Myocyte (in vitro differentiated cells): ENCODE results near the gene PLXNA2. TPM values are rescaled to one million over a fixed set of nuclear protein-coding genes. Genes with fewer than 3 reads are reported as not detected.

ENCODE experiments used
- DNase-seq: peaks from one replicate; pipeline ENCODE4 v3.0.0-alpha.2; 2012; ENCODE audit warnings: low read depth
- total RNA-seq: library from RNA; depleted of rRNA; stranded (reverse); fragments of >200 nt; gene quantifications from 2 replicates; pipeline ENCODE4 v1.2.3, GENCODE V29; 2014

Gene PLXNA2
- total RNA-seq, 1 donor from 2014 or later = 8.6 TPM

DNA sequence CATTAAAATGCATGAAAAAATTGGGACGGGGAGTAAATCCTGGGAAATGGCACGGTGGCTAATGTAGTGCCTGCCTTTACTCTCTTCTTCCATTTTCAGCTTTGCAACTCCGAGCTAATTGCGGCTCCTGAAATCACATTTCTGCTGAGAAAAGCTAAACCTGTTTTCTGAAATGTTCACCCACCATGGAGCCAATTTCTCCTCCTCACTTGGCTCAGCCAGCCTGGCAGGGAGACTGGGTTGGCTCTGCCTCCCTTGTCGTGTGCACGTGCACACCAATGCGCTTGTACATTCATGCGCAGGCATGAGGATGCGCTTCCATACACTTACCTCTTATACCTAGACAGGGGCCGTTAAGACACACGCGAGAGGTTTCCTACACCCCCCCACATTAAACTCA, 165.4 kb downstream of the PLXNA2 start:
- DNase-seq = no peak

DNA sequence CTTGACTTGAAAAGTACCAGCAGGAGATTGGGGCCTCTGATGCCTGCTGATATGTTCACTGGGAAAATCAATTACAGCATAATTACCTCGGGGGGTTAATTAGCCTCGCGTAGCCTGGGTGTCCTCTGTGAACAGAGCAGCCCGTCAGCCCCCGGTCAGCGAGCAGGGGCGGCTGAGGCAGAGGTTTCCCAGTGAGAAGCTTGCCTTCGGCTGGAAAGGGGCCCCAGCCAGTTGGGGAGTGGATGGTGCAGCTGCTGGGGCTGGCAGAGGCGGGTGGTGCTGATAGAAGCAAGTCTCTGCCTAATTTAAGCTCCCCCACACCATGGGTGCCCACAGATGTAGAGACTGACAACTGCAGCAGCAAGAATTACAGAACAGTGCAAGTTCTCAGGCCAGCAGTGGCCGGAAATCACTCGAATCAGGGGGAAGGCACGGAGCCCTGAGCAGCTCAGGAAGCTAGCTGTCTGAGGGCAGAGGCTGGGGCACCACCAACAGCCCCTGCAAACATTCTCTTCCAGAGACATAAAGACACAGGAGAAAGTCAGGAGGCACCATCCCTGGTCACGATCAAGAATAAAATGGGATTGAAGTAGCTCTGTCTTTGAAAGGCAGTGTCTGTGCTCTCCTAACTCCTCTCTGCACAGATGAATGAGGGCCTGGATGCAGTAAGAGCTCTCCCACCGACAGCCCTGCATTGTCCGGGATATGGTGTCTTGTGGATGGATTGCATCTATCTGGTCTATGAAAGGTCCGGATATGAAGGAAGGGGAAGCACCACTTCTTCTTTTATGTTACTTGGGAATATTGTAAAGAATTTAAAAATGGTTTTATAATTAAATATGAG, 166.7 kb downstream of the PLXNA2 start:
- peak; percentile 69 for DNase-seq

DNA sequence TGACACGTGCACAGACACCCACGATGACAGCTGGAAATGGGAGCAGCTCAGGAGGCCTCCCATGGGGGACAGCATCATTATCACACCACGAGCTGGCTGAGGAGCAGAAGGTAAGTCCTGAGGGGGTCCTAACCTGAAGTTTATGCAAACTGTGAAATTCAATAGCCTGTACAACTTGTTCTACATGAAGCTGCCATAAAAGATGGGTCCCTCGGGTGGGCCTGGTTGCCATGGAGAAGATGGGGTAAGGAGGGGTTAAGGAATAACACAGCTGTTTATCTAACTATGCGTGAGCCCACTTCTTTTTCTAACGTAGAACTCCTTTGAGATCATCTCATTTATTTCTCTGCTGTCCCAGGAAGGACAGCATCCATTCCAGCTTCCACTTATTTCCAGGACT, 169.8 kb downstream of the PLXNA2 start:
- DNase-seq = peak; percentile 15

DNA sequence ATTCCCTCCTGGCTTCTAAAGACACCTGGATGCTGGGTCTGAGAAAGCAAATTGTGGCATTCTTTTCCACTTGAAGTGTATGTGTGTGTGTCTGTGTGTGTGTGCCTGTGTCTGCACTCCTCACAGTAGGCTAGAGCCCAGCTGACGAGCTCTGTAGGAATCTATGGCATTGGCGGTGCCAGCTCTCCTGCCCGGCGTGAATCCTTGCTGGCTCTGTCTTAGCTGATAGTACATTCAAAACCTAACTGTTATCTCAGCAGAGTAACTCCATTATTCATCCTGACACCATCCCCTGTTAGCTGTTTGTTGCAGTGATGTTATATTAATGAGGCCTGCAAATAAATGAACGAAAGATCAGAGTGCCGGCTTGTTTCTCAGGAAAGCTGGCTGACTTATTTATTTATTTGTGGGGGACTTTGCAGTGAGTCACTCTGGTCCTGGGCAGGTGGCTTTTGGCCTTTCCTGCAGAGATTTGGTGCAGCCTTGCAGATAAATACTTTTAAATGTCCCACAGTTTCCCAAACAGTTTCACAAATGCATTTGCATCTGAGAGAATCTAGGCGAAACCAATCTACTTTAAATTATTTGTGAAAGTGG, 172.7 kb downstream of the PLXNA2 start:
- no peak for DNase-seq

DNA sequence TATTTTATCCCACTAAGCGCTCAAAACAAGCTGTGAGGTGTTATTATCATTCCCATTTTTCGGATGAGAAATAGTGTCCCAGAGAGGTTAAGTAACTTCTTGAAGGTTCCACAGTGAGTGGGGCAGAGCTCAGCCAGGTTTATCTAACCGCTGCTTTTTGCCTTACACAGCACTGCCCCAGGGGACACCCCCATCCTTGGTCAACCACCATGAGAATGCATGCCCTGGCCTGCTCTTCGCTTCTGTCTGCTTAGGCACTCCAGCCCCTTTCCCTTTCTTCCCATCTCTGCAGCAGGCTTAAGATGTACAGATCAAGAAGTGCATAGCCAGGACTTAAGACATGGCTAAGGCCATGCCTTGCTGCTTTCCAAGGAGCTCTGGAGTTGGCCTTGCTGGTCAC, 174.3 kb downstream of the PLXNA2 start:
- DNase-seq = no peak

DNA sequence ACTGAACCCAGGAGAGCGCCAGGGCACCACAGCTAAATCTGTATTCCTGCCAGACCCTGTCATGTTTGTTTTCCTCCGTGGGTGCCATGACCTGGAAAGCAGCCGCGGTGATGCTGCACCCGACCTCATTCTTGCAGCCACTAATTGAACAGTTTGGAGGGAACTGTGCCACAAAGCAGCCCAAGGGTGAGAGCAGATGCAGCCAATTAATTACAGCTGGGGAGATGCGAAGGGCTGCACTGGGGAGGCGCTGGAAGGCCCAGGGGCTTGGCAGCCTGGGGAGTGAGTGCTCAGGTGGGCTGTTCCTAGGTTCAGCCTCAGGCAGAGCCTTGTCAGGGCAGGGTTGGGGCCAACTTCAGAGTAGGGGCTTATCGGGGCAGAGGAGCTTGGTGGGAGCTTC, 174.9 kb downstream of the PLXNA2 start:
- DNase-seq = peak; percentile 47

DNA sequence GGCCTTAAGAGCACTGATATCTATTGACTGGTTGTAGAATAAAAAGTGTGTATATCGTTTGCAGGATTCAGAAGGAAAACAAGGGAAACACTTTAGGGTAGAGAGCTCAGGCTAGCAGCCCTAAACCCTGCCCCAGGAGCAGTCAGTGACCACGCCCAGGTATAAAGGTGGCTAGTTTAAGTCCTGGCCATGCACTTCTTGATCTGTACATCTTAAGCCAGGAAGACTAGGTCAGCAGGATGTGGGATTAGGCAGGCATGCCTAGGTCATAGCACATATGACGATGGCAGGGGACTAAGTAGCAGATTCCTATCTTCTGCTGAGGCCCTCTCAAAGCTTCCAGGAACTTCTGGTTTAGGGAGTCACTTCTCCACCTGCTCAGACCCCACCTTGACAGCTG, 175.3 kb downstream of the PLXNA2 start:
- DNase-seq = no peak

DNA sequence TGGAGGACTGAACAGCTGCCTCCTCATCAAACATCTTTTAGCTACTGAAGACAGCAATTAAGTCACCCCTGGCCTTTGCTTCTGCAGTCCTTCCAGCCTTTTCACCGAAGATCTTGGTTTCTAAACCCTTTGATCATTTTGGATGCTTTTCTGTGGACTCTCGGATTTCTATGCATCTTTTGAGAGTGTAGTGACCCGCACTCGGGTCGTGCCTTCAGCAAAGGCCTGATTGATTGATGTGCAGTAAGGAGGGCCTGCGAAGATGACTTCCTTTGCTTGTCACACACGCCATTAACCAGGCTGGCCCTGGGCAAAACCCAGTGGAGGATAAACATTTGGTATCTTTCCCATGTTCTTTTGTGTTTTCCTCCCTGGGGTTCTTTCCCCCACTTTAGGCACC, 175.8 kb downstream of the PLXNA2 start:
- DNase-seq = no peak

DNA sequence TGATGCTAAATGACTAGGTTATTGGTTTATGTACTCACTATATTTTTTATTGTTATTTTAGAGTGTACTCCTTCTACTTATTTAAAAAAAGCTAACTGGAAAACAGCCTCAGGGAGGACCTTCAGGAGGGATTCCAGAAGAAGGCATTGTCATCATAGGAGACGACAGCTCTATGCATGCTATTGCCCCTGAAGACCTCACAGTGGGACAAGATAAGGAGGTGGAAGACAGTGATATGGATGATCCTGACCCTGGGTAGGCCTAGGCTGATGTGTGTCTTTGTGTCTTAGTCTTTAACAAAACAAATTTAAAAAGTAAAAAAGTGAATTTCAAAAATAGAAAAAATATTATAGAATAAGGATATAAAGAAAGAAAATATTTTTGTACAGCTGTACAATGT, 177.6 kb downstream of the PLXNA2 start:
- no peak for DNase-seq

DNA sequence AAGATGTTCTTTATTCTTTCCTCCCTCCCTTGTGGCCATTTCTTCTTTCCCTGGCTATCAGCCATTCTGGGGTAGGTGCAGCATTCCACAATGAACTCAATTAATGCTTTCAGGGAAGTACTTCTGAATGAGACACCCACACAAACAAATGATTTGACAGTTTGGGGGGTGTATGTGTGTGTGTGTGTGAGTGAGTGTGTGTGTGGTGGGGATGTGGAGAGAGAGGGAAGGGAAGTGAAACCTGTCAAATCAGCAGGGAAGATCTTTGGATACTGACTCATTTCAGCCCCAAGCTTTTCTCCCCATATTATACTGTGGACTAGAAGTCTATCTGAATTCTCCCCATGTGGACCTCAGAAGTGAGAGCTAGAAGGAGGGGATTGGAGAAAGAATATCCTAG, 178.3 kb downstream of the PLXNA2 start:
- no peak for DNase-seq

DNA sequence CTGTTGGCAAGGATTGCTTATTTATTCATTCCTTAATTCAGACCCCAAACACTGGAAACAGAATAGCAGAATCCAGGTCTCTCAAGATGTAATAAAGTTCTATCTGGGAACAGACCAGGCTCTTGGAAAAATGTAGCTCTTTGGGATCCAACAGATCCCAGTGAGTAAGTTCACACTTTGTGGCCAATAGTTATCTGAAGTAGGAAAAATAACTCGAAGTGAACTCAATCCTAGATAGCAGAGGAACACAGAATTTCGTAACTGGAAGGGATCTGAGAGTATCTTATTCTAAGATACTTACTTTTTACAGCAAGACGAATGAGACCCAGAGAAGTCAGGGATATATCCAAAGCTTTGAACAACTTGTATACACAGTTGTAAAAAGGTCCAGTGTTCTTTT, 182.6 kb downstream of the PLXNA2 start:
- DNase-seq = no peak

DNA sequence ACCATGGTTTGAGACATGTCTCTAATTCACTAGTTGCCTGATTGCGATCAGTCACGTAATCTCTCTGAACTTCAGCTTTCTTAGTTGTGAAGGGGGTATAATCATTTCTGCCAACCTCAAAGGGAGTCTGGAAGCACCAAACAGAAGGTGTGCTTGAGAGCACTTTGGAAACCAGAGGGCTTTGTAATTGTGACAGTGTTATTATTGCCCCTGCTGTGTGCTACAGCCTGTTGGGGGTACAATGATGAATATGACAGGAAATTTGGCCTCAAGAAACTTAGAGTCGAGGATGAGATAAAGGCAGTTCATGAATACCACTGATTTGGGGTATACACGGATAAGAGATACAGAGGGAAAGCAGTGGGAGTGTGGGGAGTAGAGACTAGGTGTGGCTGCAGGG, 183.1 kb downstream of the PLXNA2 start:
- DNase-seq = no peak

DNA sequence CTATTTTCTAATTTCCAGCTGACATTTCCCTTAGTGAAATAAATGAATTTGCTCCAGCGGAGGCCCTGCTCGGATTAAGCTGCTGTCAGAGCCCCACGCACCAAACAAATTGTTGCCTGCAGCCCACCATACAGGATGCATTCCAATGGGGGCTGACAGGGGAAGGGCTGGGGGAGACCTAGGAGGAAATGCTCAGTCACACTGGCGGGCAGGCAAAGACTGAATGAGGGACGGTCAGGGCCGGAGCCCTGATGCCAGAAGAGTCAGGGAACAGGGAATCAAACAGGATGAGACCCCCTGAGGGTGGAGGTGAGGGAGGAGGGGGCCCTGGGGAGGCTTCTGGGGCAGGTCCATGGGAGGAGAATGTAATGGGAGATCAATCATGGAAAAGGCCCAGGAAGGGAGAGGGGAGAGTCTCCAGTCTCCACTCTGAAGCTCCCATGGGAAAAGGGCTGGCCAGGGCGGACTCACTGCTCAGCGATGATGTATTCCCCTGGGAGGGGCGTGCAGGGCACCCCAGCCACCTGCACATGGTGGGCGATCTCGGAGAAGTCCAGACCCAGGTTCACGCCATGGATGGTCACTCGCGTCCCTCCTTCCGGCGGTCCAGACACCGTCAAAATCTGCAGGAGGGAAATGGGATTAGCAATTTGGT, 183.8 kb downstream of the PLXNA2 start:
- DNase-seq = no peak

DNA sequence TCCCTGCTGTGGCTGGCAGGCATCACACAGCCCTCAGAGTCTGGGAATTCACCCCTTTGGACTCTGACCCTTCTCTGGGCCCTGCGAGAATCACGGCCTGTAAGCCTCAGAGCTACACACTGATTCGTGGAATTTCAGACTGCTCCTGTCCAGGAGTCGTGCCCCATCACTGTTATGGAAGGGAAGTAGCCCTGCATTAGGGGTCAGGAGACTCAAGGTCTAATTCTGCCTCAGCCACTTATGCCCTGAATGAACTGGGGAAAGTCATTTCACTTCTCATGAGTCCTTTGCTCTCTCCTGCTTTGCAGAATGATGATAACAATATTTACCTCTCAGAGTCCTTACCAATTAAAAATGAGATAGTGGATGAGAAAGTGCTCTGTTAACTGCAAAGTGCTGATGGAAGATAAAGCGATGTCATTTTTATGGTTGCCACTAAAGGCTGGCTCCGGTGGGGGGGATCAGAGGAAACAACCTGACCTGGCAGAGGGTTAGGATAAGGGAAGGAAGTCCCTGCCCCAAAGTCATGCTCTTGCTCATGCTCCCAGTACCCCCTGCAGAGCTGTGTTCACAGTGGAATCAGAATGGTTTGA, 184.7 kb downstream of the PLXNA2 start:
- DNase-seq = no peak

DNA sequence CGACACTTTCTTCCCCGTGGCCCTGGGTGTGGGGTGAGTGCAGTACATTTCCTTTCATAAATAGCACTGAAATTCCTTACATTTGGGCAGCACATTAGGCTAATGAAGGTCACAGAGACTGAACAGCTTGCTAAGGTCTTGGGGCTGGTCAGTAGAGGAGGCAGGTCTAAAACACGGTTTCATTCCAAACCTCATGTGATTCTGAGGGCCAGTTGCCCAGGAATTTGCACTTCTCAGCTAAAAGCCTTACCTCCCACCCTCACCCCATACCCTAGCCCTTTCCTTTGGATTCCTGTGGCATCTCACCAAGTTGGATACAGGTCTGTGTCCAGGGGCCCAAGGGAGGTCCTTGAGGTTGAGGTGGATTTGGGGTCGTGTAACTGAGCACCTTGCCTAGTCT, 185.4 kb downstream of the PLXNA2 start:
- DNase-seq = no peak

DNA sequence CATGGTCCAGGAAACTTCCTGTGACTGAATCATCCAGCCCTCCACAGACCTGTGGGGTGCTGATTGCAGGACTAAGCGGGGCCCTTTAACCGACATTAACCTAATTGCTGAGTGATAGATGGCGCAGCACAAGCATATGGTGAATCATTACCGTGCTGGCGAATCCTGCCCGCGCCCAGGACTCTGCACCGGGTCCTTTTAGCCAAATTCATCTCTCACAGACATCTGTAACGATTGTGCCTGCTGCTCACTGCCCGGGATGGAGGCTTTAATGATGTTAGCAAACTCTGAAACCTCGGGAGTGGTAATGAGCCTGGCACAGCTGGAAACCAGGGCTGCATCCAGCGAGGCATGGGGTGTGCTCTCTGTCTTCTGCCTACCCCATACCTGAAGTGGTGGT, 185.9 kb downstream of the PLXNA2 start:
- no peak for DNase-seq

DNA sequence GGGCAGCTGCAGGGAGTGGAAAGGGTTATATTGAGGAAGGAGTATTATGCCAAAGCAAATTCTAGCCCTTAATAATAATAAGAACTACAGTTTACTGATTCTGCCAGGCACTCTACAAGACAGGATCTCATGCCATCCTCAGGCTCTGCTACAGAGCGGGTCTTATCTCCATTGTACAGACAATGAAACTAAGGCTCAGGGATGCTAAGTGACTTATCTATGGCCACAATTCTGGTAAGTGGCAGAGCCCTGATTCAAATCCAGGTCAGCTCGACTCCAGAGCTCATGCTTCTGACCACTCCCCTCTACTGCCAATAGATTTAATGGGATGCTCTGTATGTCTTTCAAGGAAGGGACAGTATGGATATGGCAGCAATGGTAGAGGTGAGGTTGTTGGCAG, 187.1 kb downstream of the PLXNA2 start:
- DNase-seq = no peak

DNA sequence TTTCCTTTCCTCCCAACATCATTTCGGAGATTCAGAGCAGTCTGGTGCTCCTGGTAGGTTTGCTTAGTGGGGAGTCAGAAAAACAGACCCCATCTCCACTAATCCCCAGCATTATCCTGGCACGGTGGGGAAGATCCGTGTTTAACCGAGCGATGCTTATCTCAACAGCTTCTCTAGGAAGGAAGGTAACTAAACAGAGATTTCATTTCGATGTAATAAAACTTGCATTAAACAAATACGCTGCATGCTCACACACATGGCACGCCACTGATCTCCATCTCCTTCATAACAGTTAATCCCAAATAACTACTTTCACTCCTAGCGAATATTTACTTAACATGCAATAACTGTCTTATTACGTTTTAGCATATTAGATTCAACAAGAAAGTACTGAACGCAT, 188.6 kb downstream of the PLXNA2 start:
- no peak for DNase-seq

DNA sequence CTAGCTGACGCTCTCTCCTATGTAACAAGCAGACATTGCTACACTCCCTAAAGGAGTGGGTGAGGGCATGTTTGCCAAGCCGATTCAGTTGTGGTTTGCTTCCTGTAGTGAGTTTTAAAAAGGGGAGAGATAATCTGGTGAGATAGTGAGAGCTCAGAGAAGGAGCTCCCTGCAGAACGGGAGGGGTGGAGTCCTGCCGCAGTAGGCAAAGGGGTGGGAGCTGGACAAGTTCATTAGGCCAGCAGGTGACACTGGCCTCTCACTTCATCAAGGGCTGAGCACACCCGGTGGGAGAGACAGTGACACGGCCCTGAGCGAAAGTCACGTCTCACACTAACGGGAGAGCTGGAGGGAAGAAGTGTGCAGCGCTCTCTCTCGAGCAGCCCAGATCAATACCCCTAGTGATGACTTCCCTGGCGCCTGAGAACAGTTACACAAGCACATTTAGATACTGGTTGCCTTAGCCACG, 189.2 kb downstream of the PLXNA2 start:
- no peak for DNase-seq

DNA sequence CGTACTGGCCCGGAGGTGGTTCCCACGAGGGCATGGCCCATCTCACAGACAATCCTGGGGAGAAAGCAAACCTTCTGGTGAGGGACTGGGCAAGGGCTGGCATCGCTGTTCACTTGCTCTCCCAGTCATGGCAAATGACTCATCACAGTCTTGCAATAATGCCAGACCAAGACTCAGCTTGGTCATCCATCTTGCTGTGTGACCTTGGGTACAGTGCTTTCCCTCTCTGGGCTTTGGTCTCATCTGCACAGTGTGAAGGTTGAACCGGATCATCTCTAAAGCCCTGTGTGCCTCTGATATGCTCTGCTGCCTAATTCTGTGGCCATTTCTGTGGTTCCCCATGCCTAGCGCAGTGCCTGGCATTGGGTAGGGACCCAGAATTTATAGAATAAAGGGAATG, 189.7 kb downstream of the PLXNA2 start:
- no peak for DNase-seq

DNA sequence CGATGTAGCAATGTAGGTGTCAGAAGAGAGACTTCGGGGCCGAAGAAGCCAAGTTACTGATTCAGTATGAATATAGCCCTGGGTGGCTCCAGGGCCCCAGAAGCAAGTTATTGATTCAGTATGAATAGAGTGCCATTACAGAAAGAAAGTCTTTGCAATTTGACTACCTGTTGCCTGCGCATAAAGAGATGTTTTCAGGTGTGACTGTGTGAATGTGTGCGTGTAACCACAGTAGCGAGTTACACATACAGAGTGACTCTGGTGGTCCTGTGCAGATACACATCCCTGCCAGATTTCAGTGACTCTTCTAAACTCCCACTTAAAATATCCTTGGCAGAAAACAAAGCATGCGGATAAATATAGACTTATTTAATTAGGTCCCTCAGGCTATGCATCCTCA, 190.5 kb downstream of the PLXNA2 start:
- no peak for DNase-seq

DNA sequence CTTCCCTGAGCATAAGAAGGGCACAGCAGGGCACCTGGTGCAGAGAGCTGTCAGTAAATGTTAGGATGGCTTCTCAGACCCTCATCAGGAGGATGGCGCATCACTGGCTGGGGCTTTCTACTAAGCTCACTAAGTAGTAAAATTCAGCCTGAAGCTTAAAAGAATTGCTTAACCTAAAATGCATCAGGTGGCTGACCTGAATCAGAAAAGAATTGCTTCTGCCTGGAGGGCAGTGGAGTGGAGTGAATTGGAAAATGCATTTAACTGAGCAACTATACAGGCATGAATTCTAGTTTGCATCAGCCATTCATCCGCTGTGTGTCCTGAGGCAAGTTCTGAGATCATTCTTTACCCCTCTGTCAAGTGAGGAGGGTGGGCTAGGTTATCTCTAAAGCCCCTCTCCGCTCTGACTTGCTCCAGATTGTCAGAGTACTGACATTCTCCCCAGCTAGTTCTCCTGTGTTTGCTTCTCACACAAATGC, 191.2 kb downstream of the PLXNA2 start:
- DNase-seq = no peak
